Naive B cell (primary cell): ENCODE data around the gene GPNMB. TPM values are rescaled to one million over a fixed set of nuclear protein-coding genes. Genes with fewer than 3 reads are reported as not detected.
"Not testable (repeated sequence)": the region's sequence is repeated elsewhere in the genome, so short reads cannot be mapped to it uniquely, and the experiment has no call there.

Experiments used
- ATAC-seq, 2 donors: fragments of 150-1000 bp; cut with Tn5 transposase; 2 replicates each; pipeline ENCODE4 v1.10.0; 2021; ENCODE audit warnings: low read depth in 2 of 2, mild to moderate bottlenecking in 2 of 2, moderate library complexity in 2 of 2
- DNase-seq: peaks from one replicate; pipeline ENCODE4 v3.0.0; 2022
- H3K27ac Mint-ChIP-seq, 6 donors: one replicate each; pipeline ENCODE4 v1.8.0; 2020 to 2022; ENCODE audit warnings: mild to moderate bottlenecking in 6 of 6, mixed read lengths in 6 of 6, moderate library complexity in 5 of 6, inconsistent platforms in 2 of 6
- H3K27me3 Mint-ChIP-seq, 3 donors: one replicate each; pipeline ENCODE4 v1.8.0; 2021 to 2022; ENCODE audit warnings: mixed read lengths in 3 of 3, mild to moderate bottlenecking in 1 of 3
- H3K36me3 Mint-ChIP-seq, 2 donors: one replicate each; pipeline ENCODE4 v1.8.0; 2020 to 2022; ENCODE audit warnings: mixed read lengths in 2 of 2, inconsistent platforms in 1 of 2, mild to moderate bottlenecking in 1 of 2
- H3K4me1 Mint-ChIP-seq, 3 donors: one replicate each; pipeline ENCODE4 v1.8.0; 2020 to 2022; ENCODE audit warnings: mixed read lengths in 3 of 3, inconsistent platforms in 1 of 3, mild to moderate bottlenecking in 1 of 3, moderate library complexity in 1 of 3
- H3K4me3 Mint-ChIP-seq, 8 donors: one replicate each; pipeline ENCODE4 v1.8.0; 2020 to 2022; ENCODE audit warnings: mild to moderate bottlenecking in 8 of 8, mixed read lengths in 8 of 8, moderate library complexity in 8 of 8, inconsistent platforms in 2 of 8
- H3K9me3 Mint-ChIP-seq, 7 donors: one replicate each; pipeline ENCODE4 v1.8.0; 2020 to 2022; ENCODE audit warnings: mixed read lengths in 7 of 7, mild to moderate bottlenecking in 5 of 7, inconsistent platforms in 2 of 7, moderate library complexity in 1 of 7
- polyA plus RNA-seq, 6 donors: library from polyadenylated mRNA; unstranded; fragments of 300-500 nt; fragmentation: Illumina TruSeq; gene quantifications; one replicate each; pipeline ENCODE4 v1.2.3, GENCODE V29; 2021; ENCODE audit warnings: low read depth in 6 of 6

GPNMB gene
- polyA plus RNA-seq, 6 donors from 2014 or later, result not detected

- Mint-ChIP-seq H3K27me3 (peaks cover 4 to 12% (median 12%) of the 10 kb centered on the region in 3 donors), H3K9me3 (peaks cover 0 to 5% (median 0%) of the 10 kb centered on the region in 7 donors), H3K4me3 (peak overlapping the region; percentile 87 to 96 (median 91)), H3K27ac (peak overlapping the region; percentile 93 to 98 (median 96)), H3K36me3 (peaks cover 12 to 26% of the 10 kb centered on the region in 2 donors), H3K4me1 (peaks cover 41 to 61% (median 48%) of the 10 kb centered on the region in 3 donors)
- ATAC-seq (no peak), DNase-seq (peak; percentile 4)
These were observed 53.3 kb downstream of the GPNMB start for GRCh38 chr7:23299770-23300300.

DNA sequence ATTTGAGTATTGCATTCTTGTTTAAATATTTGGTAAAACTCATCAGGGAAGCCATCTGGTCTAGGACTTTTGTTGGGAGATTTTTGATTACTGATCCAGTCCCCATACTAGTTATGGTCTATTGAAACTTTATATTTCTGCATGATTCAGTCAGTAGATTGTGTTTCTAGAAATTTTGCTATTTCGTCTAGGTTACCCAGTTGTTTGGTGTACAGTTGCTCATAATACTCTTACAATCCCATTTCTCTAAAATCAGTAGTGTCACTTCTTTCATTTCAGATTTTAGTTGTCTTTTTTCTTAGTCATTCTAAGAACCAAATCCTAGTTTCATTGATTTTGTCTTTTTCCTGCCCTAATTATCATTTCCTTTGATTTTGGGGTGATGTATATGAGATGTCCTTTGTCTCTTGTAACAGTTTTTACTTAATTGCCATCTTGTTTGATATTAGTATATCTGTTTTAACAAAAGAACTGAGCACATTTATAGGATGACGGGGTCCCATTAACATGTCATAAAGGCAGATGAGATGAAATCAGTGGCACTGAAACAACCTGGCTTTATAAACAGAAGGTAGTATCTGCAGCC lies 60.5 kb downstream of the GPNMB start:
- DNase-seq (no peak), ATAC-seq (no peak)
- Mint-ChIP-seq H3K27me3 (no peaks in the 10 kb centered on the region), H3K27ac (no peak overlapping the region), H3K9me3 (no peaks in the 10 kb centered on the region), H3K36me3 (peaks cover 29 to 36% of the 10 kb centered on the region in 2 donors), H3K4me1 (peaks cover 26 to 41% (median 37%) of the 10 kb centered on the region in 3 donors), H3K4me3 (no peak overlapping the region)

GRCh38 chr7:23308754-23309153 lies 62.2 kb downstream of the GPNMB start:
- DNase-seq, result no peak
- Mint-ChIP-seq H3K9me3 (no peaks in the 10 kb centered on the region), H3K4me1 (peaks cover 16 to 26% (median 24%) of the 10 kb centered on the region in 3 donors), H3K4me3 (no peak overlapping the region), H3K27ac (peak overlapping the region in 1 of 6 donors; percentile 51), H3K36me3 (peaks cover 15 to 26% of the 10 kb centered on the region in 2 donors), H3K27me3 (no peaks in the 10 kb centered on the region)
- no peak for ATAC-seq

GRCh38 chr7:23312141-23312540 lies 65.6 kb downstream of the GPNMB start:
- Mint-ChIP-seq H3K27ac (peak overlapping the region in 1 of 6 donors; percentile 20), H3K36me3 (peaks cover 14 to 21% of the 10 kb centered on the region in 2 donors)
- DNase-seq, H3K9me3 Mint-ChIP-seq, H3K4me3 Mint-ChIP-seq, ATAC-seq, H3K4me1 Mint-ChIP-seq, H3K27me3 Mint-ChIP-seq: not testable (repeated sequence)

- peaks cover 0 to 5% of the 10 kb centered on the region in 2 donors for H3K36me3 Mint-ChIP-seq
- no peaks in the 10 kb centered on the region for H3K9me3 Mint-ChIP-seq
- DNase-seq (no peak), ATAC-seq (no peak)
- no peaks in the 10 kb centered on the region for H3K4me1 Mint-ChIP-seq
- H3K4me3 Mint-ChIP-seq, result no peak overlapping the region
- H3K27me3 Mint-ChIP-seq, result no peaks in the 10 kb centered on the region
- H3K27ac Mint-ChIP-seq, result no peak overlapping the region
These were observed 68.8 kb downstream of the GPNMB start for GRCh38 chr7:23315366-23315765.

Other genes starting within 250 kb of the GPNMB start
- gene HYCC1, start 232.6 kb upstream of the GPNMB start, polyA plus RNA-seq, result 10 to 100 TPM; 25.1 to 68.2 (median 57.7) TPM
- 10 to 100 TPM; 15.0 to 21.6 (median 17.1) TPM for gene KLHL7, start 141.0 kb upstream of the GPNMB start, polyA plus RNA-seq
- 10 to 100 TPM; 26.8 to 61.8 (median 36.6) TPM for gene NUP42, start 64.7 kb upstream of the GPNMB start, polyA plus RNA-seq
- gene MALSU1, start 52.6 kb downstream of the GPNMB start, polyA plus RNA-seq, result 10 to 100 TPM; 46.2 to 78.3 (median 55.1) TPM
- gene IGF2BP3, start 223.7 kb downstream of the GPNMB start, polyA plus RNA-seq, result 1 to 10 TPM in 2 of 6 donors, under 1 TPM in 3, not detected in 1; 0.35 to 1.8 (median 0.75) TPM